Activated T-cell treated with anti-CD3 and anti-CD28 coated beads for 48 hours (primary cell): ENCODE measurements around the gene HSF2.

ENCODE experiments used
- DNase-seq: peaks from one replicate; pipeline ENCODE4 v3.0.0-alpha.2; 2020; ENCODE audit warnings: low read depth

The HSF2 gene

GRCh38 chr6:122400121-122400450, 634 bp downstream of the HSF2 start:
- DNase-seq, result no peak

- DNase-seq, result no peak
Observed at GRCh38 chr6:122400462-122401089, 1.1 kb downstream of the HSF2 start.

GRCh38 chr6:122401104-122401503, 1.7 kb downstream of the HSF2 start:
- DNase-seq, result no peak

- DNase-seq, result no peak
Observed at GRCh38 chr6:122404444-122404843, 5.0 kb downstream of the HSF2 start.

- DNase-seq, result no peak
Observed at GRCh38 chr6:122405417-122405816, 6.0 kb downstream of the HSF2 start.

- DNase-seq, result no peak
Observed at GRCh38 chr6:122406187-122406586, 6.7 kb downstream of the HSF2 start.

- DNase-seq, result no peak
Observed at GRCh38 chr6:122407712-122408111, 8.3 kb downstream of the HSF2 start.

GRCh38 chr6:122408240-122408639, 8.8 kb downstream of the HSF2 start:
- DNase-seq, result no peak

- no peak for DNase-seq
Observed at GRCh38 chr6:122408702-122409458, 9.4 kb downstream of the HSF2 start.

GRCh38 chr6:122412001-122412400, 12.5 kb downstream of the HSF2 start:
- no peak for DNase-seq

GRCh38 chr6:122416825-122417224, 17.4 kb downstream of the HSF2 start:
- no peak for DNase-seq

- DNase-seq, result no peak
Observed at GRCh38 chr6:122422003-122422402, 22.6 kb downstream of the HSF2 start.

- DNase-seq, result no peak
Observed at GRCh38 chr6:122422614-122423267, 23.3 kb downstream of the HSF2 start.

- DNase-seq, result no peak
Observed at GRCh38 chr6:122423734-122424133, 24.3 kb downstream of the HSF2 start.

- DNase-seq, result no peak
Observed at GRCh38 chr6:122426597-122426996, 27.1 kb downstream of the HSF2 start.

GRCh38 chr6:122428781-122429180, 29.3 kb downstream of the HSF2 start:
- no peak for DNase-seq

- no peak for DNase-seq
Observed at GRCh38 chr6:122429323-122429722, 29.9 kb downstream of the HSF2 start.

- no peak for DNase-seq
Observed at GRCh38 chr6:122431780-122432179, 32.3 kb downstream of the HSF2 start.

- DNase-seq, result no peak
Observed at GRCh38 chr6:122432816-122433215, 33.4 kb downstream of the HSF2 start.

- DNase-seq, result no peak
Observed at GRCh38 chr6:122438975-122439374, 39.5 kb downstream of the HSF2 start.

- DNase-seq, result no peak
Observed at GRCh38 chr6:122445274-122445673, 45.8 kb downstream of the HSF2 start.

GRCh38 chr6:122449069-122449468, 49.6 kb downstream of the HSF2 start:
- DNase-seq, result no peak

GRCh38 chr6:122452509-122452908, 53.1 kb downstream of the HSF2 start:
- DNase-seq, result no peak
